Measurements from ENCODE around the gene MBIP.

MBIP gene

DNA sequence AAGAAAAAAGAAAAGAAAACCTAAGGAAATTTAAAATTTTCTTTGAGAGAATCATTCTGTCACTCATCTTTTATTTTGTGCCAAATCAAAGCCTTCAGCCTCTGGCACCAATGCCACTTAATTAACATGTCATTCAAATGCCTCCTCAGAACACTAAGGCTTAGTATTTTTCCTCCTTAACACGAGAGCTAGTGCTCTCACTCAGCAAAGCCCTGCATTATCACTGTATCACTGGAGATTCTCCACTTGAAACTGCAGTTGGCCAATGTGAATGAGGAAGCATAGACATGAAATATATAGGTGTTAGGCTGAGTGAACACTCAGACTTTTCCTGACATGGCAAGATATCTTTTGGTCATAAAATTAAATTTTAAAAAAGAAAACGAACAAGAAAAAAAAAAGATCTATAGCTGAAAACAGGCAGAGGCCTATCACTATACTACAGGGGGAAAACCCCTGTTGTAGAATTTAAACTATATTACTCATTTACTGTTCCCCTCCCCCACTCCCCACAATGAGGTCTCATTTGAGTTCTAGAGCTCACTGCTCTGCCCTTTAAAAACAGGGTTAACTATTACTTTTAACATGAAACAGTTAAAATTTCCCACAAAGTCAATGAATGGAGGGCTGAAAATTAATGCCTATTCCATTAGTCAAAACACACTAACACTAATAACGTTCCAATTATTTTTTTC is 5.1 kb downstream of the MBIP start:
- DNase-seq (ENCODE audit: low read depth in 1 of 2, low spot score in 1 of 2): no peak

DNA sequence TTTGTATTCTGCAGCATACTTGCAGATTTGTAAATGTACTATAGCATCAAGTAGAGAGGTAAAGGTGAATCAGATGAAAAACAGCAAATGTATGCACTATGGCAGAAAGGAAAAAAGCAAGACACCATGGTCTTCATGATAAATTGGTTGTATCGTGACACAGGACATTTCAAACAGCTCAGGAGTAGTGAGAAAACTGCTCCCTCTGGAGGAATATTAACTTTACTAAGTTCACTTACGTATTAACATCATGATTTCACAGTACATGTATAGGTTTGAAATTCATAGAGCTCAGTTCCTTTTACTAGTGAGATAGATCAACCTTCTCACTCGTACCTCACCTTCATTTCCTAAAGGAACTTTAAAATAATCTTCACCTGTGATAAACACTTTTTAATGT is 6.5 kb downstream of the MBIP start:
- DNase-seq (ENCODE audit: low read depth in 1 of 2, low spot score in 1 of 2): no peak

DNA sequence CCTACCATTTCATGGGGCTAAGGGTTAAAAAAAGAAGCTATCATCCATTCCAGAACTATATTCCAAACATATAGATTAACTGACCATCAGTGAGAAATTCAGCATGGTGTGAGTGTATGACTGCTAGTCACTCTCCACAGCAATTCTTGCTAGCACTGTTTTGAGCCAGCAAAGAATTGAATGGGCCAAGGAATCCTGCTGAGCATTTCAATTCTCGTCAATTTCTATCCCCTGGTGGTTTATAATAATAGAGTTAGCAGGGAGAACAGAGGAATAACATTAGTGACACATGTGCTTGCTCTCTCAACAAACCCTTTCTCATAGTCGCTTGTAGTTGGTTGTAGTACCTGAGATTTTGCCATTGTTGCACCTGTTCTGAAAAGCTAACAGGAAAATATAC is 7.2 kb downstream of the MBIP start:
- no peak for DNase-seq (ENCODE audit: low read depth in 1 of 2, low spot score in 1 of 2)

DNA sequence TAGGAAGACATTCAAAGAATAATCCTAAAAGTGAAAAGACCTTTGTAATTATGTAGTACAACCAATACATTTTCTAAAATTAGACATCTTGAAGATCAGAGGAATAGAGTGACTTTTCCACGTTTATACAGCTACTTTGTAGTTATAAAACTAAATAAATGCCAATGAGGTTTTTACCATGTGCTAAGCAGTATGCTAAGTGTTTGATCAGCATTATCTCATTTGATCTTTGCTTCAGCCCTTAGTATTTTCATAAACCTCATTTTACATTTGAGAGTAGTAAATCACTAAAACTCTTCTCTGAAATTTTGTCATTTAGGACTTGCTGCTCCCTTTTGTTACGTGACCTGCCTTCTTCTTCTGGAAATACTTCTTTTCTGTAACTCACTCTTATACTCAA is 13.6 kb downstream of the MBIP start:
- DNase-seq (ENCODE audit: low read depth in 1 of 2, low spot score in 1 of 2): no peak

DNA sequence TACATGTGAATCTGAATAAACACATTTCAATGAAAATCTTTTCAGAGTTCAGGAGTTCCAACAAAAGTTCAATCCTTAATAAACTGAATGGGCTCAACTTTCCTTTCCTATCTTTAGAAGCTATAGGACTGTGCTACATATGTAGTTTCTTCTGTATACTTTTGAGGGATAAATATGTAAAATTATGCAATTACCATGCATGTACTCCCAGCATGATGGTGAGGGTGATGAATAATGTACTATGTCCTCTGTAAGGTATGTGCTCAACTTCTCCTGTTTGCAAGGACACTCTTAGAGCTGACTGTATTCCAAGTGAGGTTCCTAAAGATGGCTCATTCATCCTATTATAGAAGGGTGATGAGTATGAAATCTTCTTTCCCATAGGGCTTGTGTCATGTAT is 15.5 kb downstream of the MBIP start:
- no peak for DNase-seq (ENCODE audit: low read depth in 1 of 2, low spot score in 1 of 2)

DNA sequence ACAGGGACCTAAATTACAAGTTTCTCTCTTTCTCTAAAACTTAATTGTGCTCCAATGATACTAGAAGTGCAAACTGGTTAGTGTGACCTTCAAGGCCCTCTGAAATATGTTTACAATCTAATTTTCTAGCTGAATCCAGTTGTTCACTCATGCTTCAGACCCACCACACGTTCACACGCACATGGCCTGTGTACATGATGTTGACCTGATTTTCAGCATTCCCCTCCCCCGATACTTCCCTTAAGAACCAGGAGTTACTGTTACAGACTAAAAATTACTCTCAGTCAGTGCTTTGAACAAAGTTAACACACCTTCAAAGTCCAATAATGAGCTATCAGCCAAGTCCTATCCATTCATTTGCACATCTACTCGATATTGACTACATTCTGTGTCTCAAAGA is 16.5 kb downstream of the MBIP start:
- DNase-seq (ENCODE audit: low read depth in 1 of 2, low spot score in 1 of 2): no peak

DNA sequence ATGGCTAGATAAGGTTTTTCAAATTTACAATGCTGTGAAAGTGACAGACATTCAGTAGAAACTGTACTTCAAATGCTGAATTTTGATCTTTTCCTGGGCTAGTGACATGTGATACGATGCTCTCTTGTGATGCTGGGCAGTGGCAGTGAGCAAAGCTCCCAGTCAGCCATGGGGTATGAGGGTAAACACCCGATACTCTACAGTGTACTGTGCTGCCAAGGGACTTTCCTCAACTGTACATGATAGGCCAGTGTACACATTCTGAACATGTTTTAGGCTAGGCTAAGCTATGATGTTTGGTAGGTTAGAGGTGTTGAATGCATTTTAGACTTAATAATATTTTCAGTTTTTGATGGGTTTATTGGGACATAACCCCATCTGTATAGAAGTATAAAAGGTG is 17.6 kb downstream of the MBIP start:
- DNase-seq (ENCODE audit: low read depth in 1 of 2, low spot score in 1 of 2): no peak

DNA sequence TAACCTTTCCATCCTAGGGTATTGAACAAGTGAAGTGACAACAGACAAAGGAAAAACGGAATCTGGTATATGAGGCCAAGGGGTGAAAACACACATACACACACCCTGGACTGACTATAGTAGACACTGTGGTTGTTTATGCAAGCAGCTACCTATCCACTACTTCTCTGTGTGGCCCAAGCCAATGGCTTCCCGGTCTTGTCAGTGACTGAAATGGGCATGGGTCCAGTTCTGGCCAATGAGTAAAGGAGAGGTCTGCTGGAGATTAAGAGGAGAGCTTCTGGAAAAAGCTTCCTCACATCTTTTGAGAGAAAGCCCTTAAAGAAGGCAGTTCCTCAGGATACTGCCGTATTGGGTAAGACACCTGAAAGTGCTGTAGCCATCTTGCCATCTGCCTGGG is 19.3 kb downstream of the MBIP start:
- DNase-seq (ENCODE audit: low read depth in 1 of 2, low spot score in 1 of 2): no peak

DNA sequence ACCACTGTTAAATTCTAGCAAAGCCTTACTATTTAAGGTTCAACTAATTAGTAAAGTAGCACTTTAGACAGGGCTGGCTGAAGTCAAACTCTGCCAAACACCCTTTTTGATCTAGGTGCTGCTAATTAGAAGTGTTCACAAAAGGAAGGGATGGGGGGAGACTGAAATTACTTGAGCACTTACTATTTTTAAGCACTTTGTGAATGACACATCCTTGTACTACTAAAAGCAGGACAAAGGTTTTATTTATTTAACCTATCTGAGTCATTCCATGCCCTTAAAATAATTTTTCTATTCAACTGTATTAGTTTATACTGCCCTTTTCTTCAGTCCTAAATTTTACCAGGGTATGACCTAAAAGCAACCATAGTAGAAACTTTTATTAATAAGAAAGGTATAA is 20.1 kb downstream of the MBIP start:
- DNase-seq (ENCODE audit: low read depth in 1 of 2, low spot score in 1 of 2): no peak

DNA sequence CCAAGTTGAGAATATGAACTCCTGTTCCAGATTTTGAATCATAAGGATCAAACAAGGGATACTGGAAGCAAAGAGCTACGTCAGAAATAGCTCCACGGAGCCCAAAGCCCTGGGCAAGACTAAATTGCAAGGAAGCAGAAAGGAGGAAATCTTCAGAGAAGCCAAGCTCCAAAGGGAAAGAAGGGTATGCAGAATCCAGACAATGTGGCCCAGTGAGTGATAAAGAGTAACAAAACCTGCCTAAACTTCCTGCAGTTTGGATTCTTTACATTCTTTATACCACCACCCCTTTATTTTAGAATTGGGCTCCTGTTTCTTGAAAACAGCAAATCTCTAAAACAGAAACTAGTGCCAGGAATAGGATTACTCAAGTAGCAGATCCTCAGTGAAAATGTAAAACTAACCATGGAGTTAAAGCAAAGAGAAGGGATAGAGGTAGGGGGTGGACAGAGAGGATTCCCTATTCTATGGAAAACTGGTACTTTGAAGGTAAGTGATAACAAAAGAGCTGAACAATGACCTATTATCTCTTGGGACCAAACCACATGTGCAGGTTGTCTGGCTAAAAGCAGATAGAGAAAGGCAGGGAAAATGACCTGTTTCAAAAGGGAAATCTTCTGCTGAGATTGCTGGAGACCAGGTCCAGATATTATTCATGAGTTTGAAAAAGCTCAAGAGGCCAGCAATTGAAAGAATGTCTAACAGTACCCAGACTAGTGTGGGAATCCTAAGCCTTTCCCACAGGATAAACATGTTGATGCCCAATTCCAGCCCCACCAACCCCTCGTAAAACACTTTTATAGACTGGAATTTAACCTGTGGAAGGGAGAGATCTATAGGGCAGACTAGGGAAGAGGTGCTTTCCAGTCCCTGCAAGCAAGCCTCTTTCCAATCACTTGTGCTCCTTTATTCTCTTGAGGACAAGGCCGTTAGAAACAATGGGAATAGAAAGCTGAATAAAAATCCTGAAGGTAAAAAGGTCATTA is 24.5 kb downstream of the MBIP start:
- DNase-seq (ENCODE audit: low read depth in 1 of 2, low spot score in 1 of 2): no peak

DNA sequence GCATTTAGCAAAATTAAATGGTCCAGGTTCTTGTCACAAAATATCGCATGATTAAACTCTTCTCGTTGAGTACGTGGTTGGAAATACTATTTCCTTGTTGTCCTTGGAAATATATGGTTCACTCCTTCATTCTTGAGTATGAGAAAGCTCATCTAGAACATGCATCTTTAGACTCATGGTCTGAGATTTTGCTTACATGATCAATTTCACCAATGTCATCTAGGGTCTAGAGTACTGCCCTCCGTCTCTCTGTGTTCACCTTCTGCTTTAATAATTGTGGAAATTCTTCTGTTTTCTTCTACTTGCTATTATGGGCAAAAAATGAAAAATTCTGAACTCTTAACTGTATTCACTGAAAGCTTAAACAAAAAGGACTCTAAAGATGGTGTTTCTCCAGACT is 25.9 kb downstream of the MBIP start:
- DNase-seq (ENCODE audit: low read depth in 1 of 2, low spot score in 1 of 2): no peak

DNA sequence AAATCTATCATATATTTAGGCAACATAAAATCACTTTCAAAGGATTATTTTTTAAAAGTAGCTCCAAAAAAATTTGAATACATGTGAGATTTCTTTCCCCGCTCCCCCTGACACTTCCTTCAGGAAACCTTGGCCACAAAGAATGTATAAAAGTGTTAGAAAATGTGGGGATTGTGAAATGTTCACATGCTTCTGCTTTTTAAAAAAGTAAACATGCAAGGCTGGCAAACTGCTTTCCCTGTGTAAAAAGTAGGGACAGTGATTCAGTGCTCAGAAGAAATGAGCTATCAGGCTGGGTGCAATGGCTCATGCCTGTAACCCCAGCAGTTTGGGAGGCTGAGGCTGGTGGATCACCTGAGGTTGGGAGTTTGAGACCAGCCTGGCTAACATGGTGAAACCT is 26.6 kb downstream of the MBIP start:
- no peak for DNase-seq (ENCODE audit: low read depth in 1 of 2, low spot score in 1 of 2)

DNA sequence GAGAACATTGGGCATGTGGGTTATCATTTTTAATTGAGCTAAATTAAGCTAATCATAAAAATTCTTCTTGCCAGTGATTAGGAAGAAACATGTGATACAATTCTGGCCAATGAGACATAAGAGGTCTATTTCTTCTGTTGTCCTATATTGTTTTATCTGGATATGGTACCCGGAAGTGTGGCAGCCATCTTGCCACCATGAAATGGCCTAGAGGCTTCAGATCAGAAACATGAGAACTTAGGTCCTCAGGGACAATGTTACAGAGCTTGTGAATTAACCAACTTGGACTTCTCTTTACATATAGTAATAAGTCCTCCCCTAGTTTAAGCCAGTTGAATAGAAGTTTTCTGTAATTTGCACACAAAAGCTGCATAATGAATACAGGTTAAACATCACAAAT is 30.5 kb downstream of the MBIP start:
- DNase-seq (ENCODE audit: low read depth in 1 of 2, low spot score in 1 of 2): no peak

DNA sequence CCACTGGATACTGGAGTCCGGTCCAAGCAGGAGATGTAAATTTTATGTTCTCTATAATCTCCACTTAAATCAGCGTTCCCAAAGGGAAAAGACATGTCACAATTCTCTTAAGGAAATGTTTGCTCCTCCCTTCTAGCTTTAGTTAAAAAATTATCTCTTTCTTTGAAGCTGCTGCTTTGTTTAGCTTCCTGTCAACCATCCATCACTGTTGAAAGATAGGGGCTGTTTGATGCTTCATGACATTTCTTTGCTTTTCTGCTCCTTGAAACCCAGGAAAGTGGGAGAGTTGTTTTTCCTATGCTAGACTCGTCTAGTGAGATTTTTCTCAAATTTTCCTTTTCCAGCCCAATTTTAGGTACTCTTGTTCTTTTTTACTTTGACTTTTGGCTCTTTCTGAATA is 31.9 kb downstream of the MBIP start:
- no peak for DNase-seq (ENCODE audit: low read depth in 1 of 2, low spot score in 1 of 2)

DNA sequence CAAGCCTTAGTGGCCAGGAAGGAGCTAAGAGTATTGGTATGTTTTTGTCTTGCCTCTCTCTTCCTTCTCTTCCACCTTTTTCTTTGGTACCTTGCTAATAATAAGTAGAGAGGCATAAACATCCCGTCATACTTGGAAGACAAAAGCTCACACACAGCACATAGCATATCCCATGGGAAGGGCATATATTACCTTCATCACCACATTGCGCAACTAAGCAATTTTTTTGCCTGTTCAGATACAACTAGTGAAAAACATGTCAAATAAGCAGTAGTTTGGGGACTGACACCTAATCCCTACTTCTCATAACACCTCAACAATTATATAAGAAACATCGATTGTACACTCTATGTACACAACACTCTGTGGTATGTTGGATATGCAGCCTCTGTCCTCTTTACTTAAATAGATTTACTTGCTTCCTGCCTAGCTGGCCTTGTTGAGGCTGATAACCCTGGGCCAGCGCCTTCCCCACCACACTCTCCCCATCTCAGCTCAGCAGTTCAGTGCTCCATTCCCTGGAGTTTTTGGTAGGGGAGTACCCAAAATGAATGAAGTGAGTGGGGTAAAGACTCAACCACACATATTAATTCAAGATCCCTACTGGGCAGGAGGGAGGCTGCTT is 35.4 kb downstream of the MBIP start:
- no peak for DNase-seq (ENCODE audit: low read depth in 1 of 2, low spot score in 1 of 2)

DNA sequence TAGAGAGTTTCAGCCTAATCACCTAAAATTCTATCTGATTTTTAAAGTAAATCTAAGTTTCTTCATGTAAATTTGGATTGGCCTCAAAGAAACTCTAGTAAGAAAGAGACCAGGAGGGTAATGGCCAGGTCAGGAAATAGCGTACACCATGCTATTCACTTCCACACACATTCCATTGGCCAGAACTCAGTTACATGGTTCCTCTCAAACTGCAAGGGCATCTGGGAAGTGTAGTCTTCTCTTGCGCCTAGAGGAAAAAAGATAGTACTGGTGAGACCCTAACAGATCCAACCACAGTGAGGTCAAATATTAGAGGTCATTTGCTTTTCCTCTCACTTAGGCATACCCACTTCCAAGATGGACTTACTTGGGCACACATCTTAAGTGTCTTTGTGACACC is 39.1 kb downstream of the MBIP start:
- DNase-seq (ENCODE audit: low read depth in 1 of 2, low spot score in 1 of 2): no peak

DNA sequence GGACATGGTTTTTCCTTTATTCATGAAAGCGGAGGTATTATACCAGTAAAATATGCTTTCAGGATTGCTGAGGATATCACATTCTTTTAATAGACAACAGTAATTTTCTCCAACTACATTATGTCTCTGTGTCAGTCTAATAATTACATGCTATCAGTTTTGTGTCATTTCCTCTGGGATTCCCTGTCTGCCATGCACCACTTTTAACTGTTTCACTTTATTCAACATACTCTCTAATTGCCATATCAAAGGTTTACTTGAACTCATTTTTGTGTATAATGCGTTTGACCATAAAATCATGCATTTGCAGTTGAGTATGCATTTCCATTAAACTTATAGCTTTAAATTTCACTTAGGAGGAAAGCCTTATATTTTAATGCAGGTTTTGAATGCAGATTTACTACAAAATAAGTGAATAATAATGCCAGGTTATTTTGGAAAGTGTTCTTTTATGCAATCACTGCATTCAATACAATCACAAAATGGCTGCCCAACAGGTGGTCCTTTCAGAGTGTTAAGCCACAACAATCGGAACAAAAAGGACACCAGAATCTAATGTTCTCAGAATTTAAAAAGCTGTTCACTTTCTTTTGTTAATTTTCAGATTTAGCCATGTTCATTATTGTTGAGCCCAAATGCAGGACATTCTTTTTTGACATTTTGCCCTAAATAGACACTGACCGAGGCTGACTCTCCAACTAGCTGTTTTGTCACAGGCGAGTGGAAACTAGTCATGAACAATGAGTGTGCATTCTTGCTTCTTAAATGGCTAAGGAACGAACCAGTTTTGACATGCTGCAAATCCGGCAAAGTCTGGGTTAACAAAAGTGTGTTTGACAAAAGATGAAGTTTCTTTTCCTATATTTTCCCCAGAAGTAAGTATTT is 40.9 kb downstream of the MBIP start:
- DNase-seq (ENCODE audit: low read depth in 1 of 2, low spot score in 1 of 2): no peak

DNA sequence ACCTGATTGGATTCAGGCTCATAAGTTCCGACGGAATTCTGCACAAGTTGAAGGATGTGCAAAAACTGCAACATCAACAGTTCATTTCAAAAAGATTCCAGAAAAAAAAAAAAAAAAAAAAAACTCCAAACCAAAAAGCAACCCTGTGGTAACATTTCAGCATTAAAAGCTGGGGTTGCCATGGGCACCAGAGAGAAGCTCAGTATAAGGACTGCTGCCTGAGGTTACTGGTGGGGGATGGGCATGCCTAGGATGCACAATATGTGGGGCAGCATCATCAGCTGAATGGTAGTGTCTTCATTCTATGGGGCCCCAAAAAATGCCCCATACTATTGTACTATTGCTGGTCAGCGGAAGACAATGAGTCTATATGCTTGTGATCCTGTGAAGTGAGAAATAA is 44.7 kb downstream of the MBIP start:
- DNase-seq (ENCODE audit: low read depth in 1 of 2, low spot score in 1 of 2): no peak

DNA sequence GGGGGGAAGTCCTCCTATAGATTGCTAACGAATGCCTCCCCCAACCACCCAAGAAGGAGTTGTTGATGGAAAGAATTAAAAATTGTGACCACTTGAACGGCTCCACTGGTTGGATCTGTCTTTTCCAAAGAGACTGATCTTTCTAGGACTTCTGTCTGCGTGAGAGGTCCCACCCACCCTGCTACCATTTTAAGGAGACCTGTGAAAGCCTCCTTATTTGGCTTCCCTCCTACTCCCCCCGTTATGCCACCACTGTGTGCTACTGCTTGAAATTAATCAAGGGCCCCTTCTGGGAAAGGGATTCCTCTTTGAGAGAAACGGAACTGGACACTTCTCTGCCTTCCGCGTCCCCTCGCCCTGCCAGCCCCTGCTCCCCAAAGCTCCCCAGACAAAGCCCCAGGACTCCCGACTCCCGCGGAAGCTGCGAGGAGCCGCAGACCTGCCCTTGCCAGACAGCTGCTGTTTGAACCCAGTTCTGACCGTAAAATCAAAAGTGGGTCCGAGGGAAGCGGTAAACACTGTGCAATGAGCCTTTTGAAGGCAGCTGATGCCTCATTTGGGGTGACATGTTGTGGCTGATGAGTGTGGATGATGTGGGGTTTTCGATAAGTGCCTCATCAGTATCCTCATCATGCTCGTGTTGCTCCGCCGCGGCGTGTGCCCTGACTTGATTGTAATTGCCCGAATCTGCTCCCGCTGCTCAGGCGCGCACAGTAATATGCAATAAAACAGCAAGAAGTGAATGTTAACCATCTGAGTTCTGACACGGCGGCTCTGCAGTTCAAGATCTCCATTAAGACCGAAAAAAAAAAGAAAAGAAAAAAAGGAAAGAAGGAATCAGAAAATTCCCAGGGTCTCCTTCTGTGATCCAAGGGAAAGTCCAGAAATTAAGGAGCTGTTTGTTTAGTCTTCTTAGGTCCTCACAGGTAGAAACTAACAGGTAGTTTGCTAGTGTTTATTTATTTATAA is 48.2 kb downstream of the MBIP start:
- no peak for DNase-seq (ENCODE audit: low read depth in 1 of 2, low spot score in 1 of 2)

DNA sequence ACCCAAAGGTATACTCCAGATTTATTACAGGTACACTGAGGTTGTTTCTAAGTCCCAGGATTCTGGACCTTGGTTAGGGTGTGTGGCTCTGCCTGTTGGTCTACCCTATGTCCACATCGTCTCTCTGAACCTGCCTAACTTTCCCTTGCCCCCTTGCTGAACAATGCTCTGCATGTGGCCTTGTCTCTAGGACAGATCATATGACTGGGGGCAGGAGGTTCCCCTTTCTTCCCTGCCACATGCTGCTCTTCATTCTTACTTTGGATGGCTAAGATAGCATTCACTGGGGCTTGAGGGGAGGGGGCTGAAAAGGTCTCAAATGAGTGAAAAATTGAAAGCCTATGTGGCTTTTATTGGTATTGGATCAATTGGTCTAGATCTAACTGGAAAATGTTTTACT is 49.2 kb downstream of the MBIP start:
- DNase-seq (ENCODE audit: low read depth in 1 of 2, low spot score in 1 of 2): no peak
